ENCODE measurements around the gene FBXL4.

DNA sequence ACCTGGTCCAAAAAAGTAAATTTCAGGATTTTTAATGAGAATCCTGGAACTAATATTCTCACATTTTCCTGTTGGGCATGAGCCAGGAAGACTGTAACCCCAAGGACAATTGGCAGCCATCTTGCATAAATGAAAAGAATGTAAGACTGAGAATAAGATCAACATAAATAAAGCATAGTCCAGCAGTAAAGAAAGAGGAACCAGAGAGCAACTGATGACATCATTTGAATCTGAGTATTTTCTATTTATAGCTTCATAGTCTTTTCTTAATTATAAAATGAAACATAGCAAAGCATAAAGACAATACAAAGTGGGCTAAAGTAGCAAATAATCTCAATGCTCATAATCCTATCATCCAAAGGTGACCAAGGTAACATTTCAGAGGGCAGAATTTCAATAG lies 26.6 kb upstream of the FBXL4 start:
- TF ChIP-seq, protein P1, sequence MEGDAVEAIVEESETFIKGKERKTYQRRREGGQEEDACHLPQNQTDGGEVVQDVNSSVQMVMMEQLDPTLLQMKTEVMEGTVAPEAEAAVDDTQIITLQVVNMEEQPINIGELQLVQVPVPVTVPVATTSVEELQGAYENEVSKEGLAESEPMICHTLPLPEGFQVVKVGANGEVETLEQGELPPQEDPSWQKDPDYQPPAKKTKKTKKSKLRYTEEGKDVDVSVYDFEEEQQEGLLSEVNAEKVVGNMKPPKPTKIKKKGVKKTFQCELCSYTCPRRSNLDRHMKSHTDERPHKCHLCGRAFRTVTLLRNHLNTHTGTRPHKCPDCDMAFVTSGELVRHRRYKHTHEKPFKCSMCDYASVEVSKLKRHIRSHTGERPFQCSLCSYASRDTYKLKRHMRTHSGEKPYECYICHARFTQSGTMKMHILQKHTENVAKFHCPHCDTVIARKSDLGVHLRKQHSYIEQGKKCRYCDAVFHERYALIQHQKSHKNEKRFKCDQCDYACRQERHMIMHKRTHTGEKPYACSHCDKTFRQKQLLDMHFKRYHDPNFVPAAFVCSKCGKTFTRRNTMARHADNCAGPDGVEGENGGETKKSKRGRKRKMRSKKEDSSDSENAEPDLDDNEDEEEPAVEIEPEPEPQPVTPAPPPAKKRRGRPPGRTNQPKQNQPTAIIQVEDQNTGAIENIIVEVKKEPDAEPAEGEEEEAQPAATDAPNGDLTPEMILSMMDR (IDR thresholded peaks at IDR 0.05; ENCODE audit: low read depth, low read length, poor library complexity, severe bottlenecking), result no peak
- no peak for TF ChIP-seq EZH2phosphoT487 (IDR thresholded peaks at IDR 0.05; ENCODE audit: borderline replicate concordance, low read length)
